Tibial artery (tissue), 4 donors: ENCODE measurements around the gene SLAMF7.
"Not testable (repeated sequence)": the region's sequence is repeated elsewhere in the genome, so short reads cannot be mapped to it uniquely, and the experiment has no call there.

Experiments
- DNase-seq, 2 donors: peaks; one replicate each; pipeline ENCODE4 v3.0.0-alpha.2; 2019
- H3K27ac ChIP-seq, 2 donors: fragments of 200-600 bp; sonication (generic) in 1 of 2; 1 replicate in 1 of 2; 2 replicates in 1 of 2; pipeline ENCODE4 v1.5.1; 2018 to 2019; ENCODE audit warnings: mild to moderate bottlenecking in 1 of 2
- H3K27me3 ChIP-seq, 2 donors: fragments of 200-600 bp; sonication (generic) in 1 of 2; one replicate each; pipeline versions ENCODE4 v1.5.1 to v1.6.0; 2016 to 2019
- H3K36me3 ChIP-seq, 3 donors: fragments of 200-600 bp; sonication (generic) in 2 of 3; one replicate each; pipeline ENCODE4 v1.5.1; 2016 to 2019; ENCODE audit warnings: mild to moderate bottlenecking in 2 of 3
- H3K4me1 ChIP-seq, 4 donors: fragments of 200-600 bp; sonication (generic) in 2 of 4; 1 replicate in 3 of 4; 2 replicates in 1 of 4; pipeline ENCODE4 v1.5.1; 2016 to 2019
- H3K4me3 ChIP-seq, 2 donors: fragments of 200-600 bp; sonication (generic) in 1 of 2; 1 replicate in 1 of 2; 2 replicates in 1 of 2; pipeline ENCODE4 v1.5.1; 2018 to 2019; ENCODE audit warnings: mild to moderate bottlenecking in 2 of 2
- H3K9me3 ChIP-seq, 3 donors: fragments of 200-600 bp; sonication (generic) in 1 of 3; one replicate each; pipeline ENCODE4 v1.5.1; 2016 to 2019
- CTCF ChIP-seq, 2 experiments: fragments of 200-600 bp in 1 of 2; fragments of 450-650 bp in 1 of 2; IDR thresholded peaks; one replicate each; pipeline ENCODE4 v1.5.1; 2017 to 2019; ENCODE audit warnings: antibody characterized with exemption in 2 of 2, mild to moderate bottlenecking in 1 of 2, moderate library complexity in 1 of 2
- intact Hi-C: fragments of 100-400 bp; cut with DNase I; formaldehyde crosslinking; loops from one replicate; pipeline ENCODE4 v1.15.0; 2023; ENCODE audit warnings: low total_unique reads

SLAMF7 gene

GRCh38 chr1:160710517-160711252 is 28.4 kb upstream of the SLAMF7 start:
- Histone ChIP-seq H3K36me3 (no peaks in the 10 kb centered on the region), H3K27me3 (no peaks in the 10 kb centered on the region), H3K9me3 (no peaks in the 10 kb centered on the region), H3K4me1 (no peaks in the 10 kb centered on the region), H3K27ac (no peak overlapping the region), H3K4me3 (no peak overlapping the region)
- intact Hi-C loops, result no loop called here
- no peak for DNase-seq
- no peak for TF ChIP-seq CTCF (IDR thresholded peaks at IDR 0.05)

- intact Hi-C loops, result no loop called here
- no peaks in the 10 kb centered on the region for H3K9me3 ChIP-seq
- no peak for TF ChIP-seq CTCF (IDR thresholded peaks at IDR 0.05)
- H3K27ac ChIP-seq, result no peak overlapping the region
- H3K36me3 ChIP-seq, result no peaks in the 10 kb centered on the region
- no peaks in the 10 kb centered on the region for H3K4me1 ChIP-seq
- no peak overlapping the region for H3K4me3 ChIP-seq
- no peak for DNase-seq
- H3K27me3 ChIP-seq, result no peaks in the 10 kb centered on the region
Observed at GRCh38 chr1:160711276-160711601, 27.8 kb upstream of the SLAMF7 start.

GRCh38 chr1:160711602-160712311 is 27.3 kb upstream of the SLAMF7 start, which contains the start of gene CD48:
CD48 (minus strand) TSS chr1:160711822; CDS start chr1:160711763, 59 bp downstream.
- no peak for TF ChIP-seq CTCF (IDR thresholded peaks at IDR 0.05)
- no peak for DNase-seq
- Histone ChIP-seq H3K4me1 (no peaks in the 10 kb centered on the region), H3K9me3 (no peaks in the 10 kb centered on the region), H3K4me3 (no peak within 1 kb of the TSS), H3K27me3 (no peaks in the 10 kb centered on the region), H3K36me3 (no peaks in the 10 kb centered on the region), H3K27ac (no peak within 1 kb of the TSS)
- intact Hi-C loops, result no loop called here

- H3K4me3 ChIP-seq, H3K36me3 ChIP-seq, H3K27me3 ChIP-seq, DNase-seq, H3K27ac ChIP-seq, H3K4me1 ChIP-seq, intact Hi-C loops, H3K9me3 ChIP-seq: not testable (repeated sequence)
Observed at GRCh38 chr1:160712525-160713080, 26.4 kb upstream of the SLAMF7 start.

- H3K27ac ChIP-seq, result no peak overlapping the region
- H3K27me3 ChIP-seq, result no peaks in the 10 kb centered on the region
- H3K9me3 ChIP-seq, result no peaks in the 10 kb centered on the region
- H3K4me1 ChIP-seq, result no peaks in the 10 kb centered on the region
- TF ChIP-seq CTCF (IDR thresholded peaks at IDR 0.05), result no peak
- intact Hi-C loops, result no loop called here
- no peak overlapping the region for H3K4me3 ChIP-seq
- H3K36me3 ChIP-seq, result no peaks in the 10 kb centered on the region
- no peak for DNase-seq
Observed at GRCh38 chr1:160713161-160713560, 25.9 kb upstream of the SLAMF7 start.

GRCh38 chr1:160714034-160714648 is 24.9 kb upstream of the SLAMF7 start:
- H3K4me1 ChIP-seq, DNase-seq, H3K36me3 ChIP-seq, H3K27ac ChIP-seq, intact Hi-C loops, H3K4me3 ChIP-seq, H3K27me3 ChIP-seq, H3K9me3 ChIP-seq: not testable (repeated sequence)
